ENCODE results near the gene SBSN.

The SBSN gene

GRCh38 chr19:35553385-35554000 lies 25.4 kb upstream of the SBSN start:
- no peak for DNase-seq

- no peak for DNase-seq
These were observed 24.6 kb upstream of the SBSN start for GRCh38 chr19:35552534-35553384.

GRCh38 chr19:35551091-35551810 lies 23.1 kb upstream of the SBSN start:
- no peak for DNase-seq

GRCh38 chr19:35549879-35550523 lies 21.9 kb upstream of the SBSN start:
- DNase-seq, result no peak

GRCh38 chr19:35549174-35549788 lies 21.2 kb upstream of the SBSN start:
- DNase-seq, result peak; percentile 50

- DNase-seq, result no peak
These were observed 18.4 kb upstream of the SBSN start for GRCh38 chr19:35546532-35546931.

- peak; percentile 81 for DNase-seq
These were observed 17.8 kb upstream of the SBSN start for GRCh38 chr19:35545855-35546381.

- peak; percentile 84 for DNase-seq
These were observed 17.1 kb upstream of the SBSN start, which contains the start of gene TMEM147 for GRCh38 chr19:35545001-35545854. Gene TMEM147, plus strand, starts transcription at chr19:35545626. Its CDS starts 114 bp downstream, at chr19:35545740.

- no peak for DNase-seq
These were observed 16.1 kb upstream of the SBSN start for GRCh38 chr19:35544110-35544802.

- DNase-seq, result no peak
These were observed 15.4 kb upstream of the SBSN start for GRCh38 chr19:35543280-35544109.

- no peak for DNase-seq
These were observed 14.1 kb upstream of the SBSN start for GRCh38 chr19:35542209-35542608.

GRCh38 chr19:35540356-35540927 lies 12.3 kb upstream of the SBSN start:
- DNase-seq, result no peak

- DNase-seq, result no peak
These were observed 11.7 kb upstream of the SBSN start for GRCh38 chr19:35539850-35540249.

- no peak for DNase-seq
These were observed 11.2 kb upstream of the SBSN start for GRCh38 chr19:35539314-35539713.

GRCh38 chr19:35534803-35535480 lies 6.8 kb upstream of the SBSN start:
- DNase-seq, result no peak

GRCh38 chr19:35533822-35534392 lies 5.8 kb upstream of the SBSN start:
- peak; percentile 25 for DNase-seq

- DNase-seq, result no peak
These were observed 5.2 kb upstream of the SBSN start, which contains the start of gene GAPDHS for GRCh38 chr19:35533201-35533821. Gene GAPDHS, plus strand, starts transcription at chr19:35533456. Its CDS starts 72 bp downstream, at chr19:35533528.

- DNase-seq, result no peak
These were observed 3.2 kb upstream of the SBSN start for GRCh38 chr19:35531291-35531690.
